K562 (cell line): ENCODE results near the gene ESR2. TPM values are rescaled to one million over a fixed set of nuclear protein-coding genes. Genes with fewer than 3 reads are reported as not detected.

Source experiments
- ATAC-seq: fragments of 200-7000 bp; cut with Tn5 transposase; 3 replicates; pipeline ENCODE4 v1.9.1; 2020; ENCODE audit warnings: moderate library complexity
- BruUV-seq: library from RNA; stranded (reverse); fragments of 400-500 nt; replicated peaks from 2 replicates; lab custom pipeline; 2021; lab: Mats Ljungman, UMichigan
- CTCF ChIA-PET: fragments of 300-600 bp; formaldehyde crosslinking; extraction: SDS; loops from one replicate; lab custom pipeline; 2021; ENCODE audit warnings: low intra/inter-chr PET ratio; lab: Yijun Ruan, JAX
- POLR2A ChIA-PET: fragments of 300-600, 350-650 bp; sonication (Branson Sonifier 250); formaldehyde crosslinking; extraction: SDS; loops from one replicate; lab custom pipeline; 2021; ENCODE audit warnings: antibody characterized with exemption, inconsistent platforms; lab: Yijun Ruan, JAX
- DNase-seq, 4 experiments: peaks; one replicate each; pipeline versions ENCODE4 v3.0.0 to v3.0.0-alpha.2; 2011 to 2018; ENCODE audit warnings: low spot score in 3 of 4, mixed read lengths in 3 of 4; ENCODE audit errors: extremely low read depth in 1 of 4
- FAIRE-seq: peaks from 2 replicates; lab custom pipeline; 2011; peaks lifted over from hg19 to GRCh38; lab: Jason Lieb, UNC
- H2AFZ ChIP-seq: 2 replicates; pipeline ENCODE4 v1.6.0; 2011; ENCODE audit warnings: low read depth, low read length, control low read depth, inconsistent platforms
- H3K27ac ChIP-seq: fragments of 200-600 bp; 3 replicates; pipeline ENCODE4 v1.8.0; 2011; ENCODE audit warnings: low read depth, mild to moderate bottlenecking, control low read depth, inconsistent platforms, low read length, moderate library complexity, mixed read lengths; ENCODE audit errors: extremely low read depth
- H3K27me3 ChIP-seq, 2 experiments: fragments of 300-600 bp in 1 of 2; 2 replicates in 1 of 2; 3 replicates in 1 of 2; pipeline versions ENCODE4 v1.6.0 to v1.8.0; 2011; ENCODE audit warnings: inconsistent platforms in 2 of 2, low read length in 2 of 2, mild to moderate bottlenecking in 1 of 2, mixed read lengths in 1 of 2, moderate library complexity in 1 of 2; ENCODE audit not compliant: control insufficient read depth in 2 of 2, insufficient read depth in 2 of 2
- H3K36me3 ChIP-seq: fragments of 300-600 bp; 3 replicates; pipeline ENCODE4 v1.8.0; 2011; ENCODE audit warnings: mild to moderate bottlenecking, low read length, inconsistent platforms; ENCODE audit not compliant: control insufficient read depth, insufficient read depth
- H3K4me1 ChIP-seq, 2 experiments: fragments of 200-600 bp in 1 of 2; replicated peaks in 1 of 2; 2 replicates in 1 of 2; 3 replicates in 1 of 2; pipeline versions ENCODE4 v1.5.1 to v1.8.0; 2011; ENCODE audit warnings: inconsistent platforms in 2 of 2, low read length in 2 of 2, mild to moderate bottlenecking in 1 of 2, mixed read lengths in 1 of 2, moderate library complexity in 1 of 2; ENCODE audit not compliant: control insufficient read depth in 2 of 2, insufficient read depth in 2 of 2
- H3K4me2 ChIP-seq: 2 replicates; pipeline ENCODE4 v1.6.1; 2011; ENCODE audit warnings: low read length, control low read depth, inconsistent platforms, mixed read lengths; ENCODE audit not compliant: insufficient read depth
- H3K4me3 ChIP-seq: fragments of 200-600 bp; sonication (generic), shearing (Covaris generic); 2 replicates; pipeline ENCODE4 v1.5.1; 2016; ENCODE audit warnings: control low read depth, inconsistent platforms
- H3K79me2 ChIP-seq: fragments of 200-600 bp; 3 replicates; pipeline ENCODE4 v1.8.0; 2011; ENCODE audit warnings: low read length, inconsistent platforms; ENCODE audit not compliant: control insufficient read depth, insufficient read depth
- H3K9ac ChIP-seq, 2 experiments: 2 replicates each; pipeline versions ENCODE4 v1.6.0 to v1.6.1; 2011; ENCODE audit warnings: low read depth in 2 of 2, low read length in 2 of 2, control low read depth in 1 of 2, inconsistent platforms in 1 of 2, mild to moderate bottlenecking in 1 of 2, mixed read lengths in 1 of 2; ENCODE audit not compliant: insufficient read depth in 1 of 2
- H3K9me1 ChIP-seq: one replicate; pipeline ENCODE4 v1.6.0; 2011; ENCODE audit warnings: inconsistent platforms, mild to moderate bottlenecking, low read length, moderate library complexity; ENCODE audit not compliant: control insufficient read depth, insufficient read depth
- H3K9me3 ChIP-seq: replicated peaks from 2 replicates; pipeline ENCODE4 v1.5.1; 2011; ENCODE audit warnings: low read depth, low read length, inconsistent platforms; ENCODE audit not compliant: control insufficient read depth, insufficient read depth
- H4K20me1 ChIP-seq: replicated peaks from 2 replicates; pipeline ENCODE4 v1.6.1; 2011; ENCODE audit warnings: low read length, inconsistent platforms, mixed read lengths; ENCODE audit not compliant: control insufficient read depth, insufficient read depth
- SRSF7 ChIP-seq: fragments of 200-400 bp; formaldehyde crosslinking; optimal IDR thresholded peaks from 2 replicates; pipeline ENCODE3; 2017; ENCODE audit warnings: mild to moderate bottlenecking, low read depth, low read length
- TRIM28 ChIP-seq: fragments of 450-650 bp; IDR thresholded peaks from 2 replicates; pipeline ENCODE4 v1.6.1; 2017
- WGBS: fragments of 100-300 bp; shearing (Covaris generic); methylation state at CpG from one replicate; pipeline ENCODE4 v1.1.6; 2016; ENCODE audit warnings: low coverage, mixed read lengths; ENCODE audit not compliant: insufficient coverage; ENCODE audit errors: missing lambda C conversion rate; 5-methylcytosine and 5-hydroxymethylcytosine counted together
- in situ Hi-C: fragments of 300-500 bp; cut with MboI; formaldehyde crosslinking; loops from 4 replicates; pipeline ENCODE4 v1.15.0; 2018; ENCODE audit warnings: inconsistent platforms, mixed read lengths
- intact Hi-C: fragments of 100-400 bp; cut with micrococcal nuclease; formaldehyde crosslinking; loops from 2 replicates; pipeline ENCODE4 v1.14.2; 2022
- microRNA counts: library from miRNA; unstranded; fragments of <30 nt; microRNA quantifications from one replicate; lab custom pipeline; 2016
- microRNA-seq: library from miRNA; unstranded; fragments of <30 nt; microRNA quantifications from one replicate; pipeline ENCODE4, GENCODE V29; 2018; ENCODE audit warnings: borderline microRNAs expressed
- polyA plus RNA-seq, 8 experiments: library from polyadenylated mRNA; depleted of rRNA in 4 of 8; stranded (reverse) in 5 of 8; unstranded in 3 of 8; fragments of >200 nt; fragmentation: Nextera tagmentation in 2 of 8; fragmentation: Illumina TruSeq in 1 of 8; extraction: Ambion mirVana in 2 of 8; extraction: Trizol in 1 of 8; gene quantifications; 2 replicates each; pipeline versions ENCODE4 v1.2.1 to v1.2.3, GENCODE V29; 2011 to 2014; ENCODE audit warnings: inconsistent platforms in 1 of 8, missing spikeins in 1 of 8
- small RNA-seq: library from RNA; depleted of rRNA; stranded (forward); fragments of <200 nt; gene quantifications from one replicate; pipeline ENCODE3, GENCODE V24; 2014
- total RNA-seq, 7 experiments: library from RNA; depleted of rRNA in 6 of 7; stranded (reverse); fragments of >200 nt in 6 of 7; fragmentation: Illumina TruSeq in 2 of 7; extraction: Trizol in 2 of 7; gene quantifications; 2 replicates each; pipeline versions ENCODE4 v1.2.1 to v1.2.3, GENCODE V29; 2011 to 2021; ENCODE audit warnings: low replicate concordance in 1 of 7
- TF ChIP-seq, protein P1 (sequence below): fragments of 200-800 bp; sonication (Bioruptor generic); IDR thresholded peaks from 2 replicates; pipeline ENCODE4 v1.6.1; 2017; ENCODE audit warnings: missing genetic modification characterization, missing compliant biosample characterization

ESR2 gene
- total and polyA plus RNA-seq, 9 of the 15 experiments (the other 6 are each of a cell fraction or from before 2014, with no cell fraction given): 0.07 to 3.8 (median 2.0) TPM

DNA sequence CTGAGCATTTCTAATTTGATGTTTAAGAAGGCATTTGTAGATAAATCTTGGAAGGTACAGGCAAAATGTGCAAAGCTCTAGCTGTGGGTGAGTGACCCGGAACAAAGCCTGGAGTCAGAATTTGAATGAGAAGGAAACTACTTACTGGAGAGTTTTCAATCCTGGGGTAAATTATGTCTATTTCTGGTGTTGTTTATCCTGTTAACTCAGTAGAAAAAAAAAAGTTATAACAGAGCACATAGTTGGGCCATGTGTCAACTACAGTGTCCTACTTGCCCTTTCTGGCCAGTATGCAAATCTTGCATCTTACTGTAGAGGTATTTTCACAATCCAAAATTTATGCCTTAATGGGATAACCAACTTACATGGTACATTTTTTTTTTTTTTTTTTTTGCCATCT, 259.0 kb downstream of the ESR2 start:
- ChIA-PET POLR2A (no interaction called here), CTCF (no interaction called here)
- no peak for ATAC-seq
- intact Hi-C loops: no loop called here
- DNase-seq: no peak
- TF ChIP-seq SRSF7 (no peak), TRIM28 (no peak)
- TF ChIP-seq, protein P1, sequence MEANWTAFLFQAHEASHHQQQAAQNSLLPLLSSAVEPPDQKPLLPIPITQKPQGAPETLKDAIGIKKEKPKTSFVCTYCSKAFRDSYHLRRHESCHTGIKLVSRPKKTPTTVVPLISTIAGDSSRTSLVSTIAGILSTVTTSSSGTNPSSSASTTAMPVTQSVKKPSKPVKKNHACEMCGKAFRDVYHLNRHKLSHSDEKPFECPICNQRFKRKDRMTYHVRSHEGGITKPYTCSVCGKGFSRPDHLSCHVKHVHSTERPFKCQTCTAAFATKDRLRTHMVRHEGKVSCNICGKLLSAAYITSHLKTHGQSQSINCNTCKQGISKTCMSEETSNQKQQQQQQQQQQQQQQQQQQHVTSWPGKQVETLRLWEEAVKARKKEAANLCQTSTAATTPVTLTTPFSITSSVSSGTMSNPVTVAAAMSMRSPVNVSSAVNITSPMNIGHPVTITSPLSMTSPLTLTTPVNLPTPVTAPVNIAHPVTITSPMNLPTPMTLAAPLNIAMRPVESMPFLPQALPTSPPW: no peak
- H3K4me1 ChIP-seq: no peaks in the 10 kb centered on the region
- no peaks in the 10 kb centered on the region for H3K79me2 ChIP-seq
- H3K9me1 ChIP-seq: no peaks in the 10 kb centered on the region
- no peak overlapping the region for H2AFZ ChIP-seq
- FAIRE-seq: no peak
- no peak overlapping the region for H3K4me2 ChIP-seq
- H3K27me3 ChIP-seq: 0 out of 5 replicates have a peak, but pooled peaks cover 0 to 2% of the 10 kb centered on the region in 2 experiments
- WGBS: 0% methylated on average over 1 of the region's 1 CpG
- no peaks in the 10 kb centered on the region for H4K20me1 ChIP-seq
- H3K9me3 ChIP-seq: no peaks in the 10 kb centered on the region
- no peak overlapping the region for H3K4me3 ChIP-seq
- in situ Hi-C loops: no loop called here
- H3K9ac ChIP-seq: no peak overlapping the region
- H3K27ac ChIP-seq: no peak overlapping the region
- no TSS peak for BruUV-seq
- H3K36me3 ChIP-seq: no peaks in the 10 kb centered on the region

MicroRNAs within 50 kb of the gene (microRNA counts, 767-probe panel; counts per million panel counts)
- microRNA hsa-miR-548h-5p (lab: Ali Mortazavi, UCI): not detected

Small RNAs within 50 kb of the gene (microRNA-seq; reads per million reads assigned to microRNA genes)
- gene MIR548H1: not detected

Small RNAs within 50 kb of the gene (small RNA-seq; reads per million reads assigned to genes)
- gene MIR548H1: not detected

Other genes starting within 250 kb of the ESR2 start
- 93.9 and 117 TPM in 2 replicates for gene MTHFD1, start 94.0 kb upstream of the ESR2 start, total RNA-seq (2014; rRNA removed)
- gene MTHFD1, start 94.0 kb upstream of the ESR2 start, total RNA-seq (2014; rRNA removed; fragmentation: Illumina TruSeq; extraction: Trizol): 81.4 and 85.0 TPM in 2 replicates
- gene MTHFD1, start 94.0 kb upstream of the ESR2 start, total RNA-seq (2015; rRNA removed; fragmentation: Illumina TruSeq; extraction: Trizol): 79.2 and 82.3 TPM in 2 replicates
- 158 and 161 TPM in 2 replicates for gene MTHFD1, start 94.0 kb upstream of the ESR2 start, total RNA-seq (2021)
- 58.4 and 66.7 TPM in 2 replicates for gene MTHFD1, start 94.0 kb upstream of the ESR2 start, polyA plus RNA-seq (2011; rRNA removed)
- 130 and 153 TPM in 2 replicates for gene MTHFD1, start 94.0 kb upstream of the ESR2 start, polyA plus RNA-seq (2014; fragmentation: Illumina TruSeq; extraction: Trizol)
- 100 to 1,000 TPM in 1 of 2 experiments, 10 to 100 TPM in 1; 90.9 to 147 TPM for gene MTHFD1, start 94.0 kb upstream of the ESR2 start, polyA plus RNA-seq (2014; fragmentation: Nextera tagmentation; extraction: Ambion mirVana)
- 84.6 and 98.8 TPM in 2 replicates for gene MTHFD1, start 94.0 kb upstream of the ESR2 start, polyA plus RNA-seq (2014; rRNA removed)
- 0.41 and 0.50 TPM in 2 replicates for gene AKAP5, start 171.1 kb upstream of the ESR2 start, total RNA-seq (2014; rRNA removed)
- gene AKAP5, start 171.1 kb upstream of the ESR2 start, total RNA-seq (2014; rRNA removed; fragmentation: Illumina TruSeq; extraction: Trizol): 0.61 and 0.76 TPM in 2 replicates
- 0.75 and 0.94 TPM in 2 replicates for gene AKAP5, start 171.1 kb upstream of the ESR2 start, total RNA-seq (2015; rRNA removed; fragmentation: Illumina TruSeq; extraction: Trizol)
- 0.35 and 0.40 TPM in 2 replicates for gene AKAP5, start 171.1 kb upstream of the ESR2 start, total RNA-seq (2021)
- 0.12 and 0.24 TPM in 2 replicates for gene AKAP5, start 171.1 kb upstream of the ESR2 start, polyA plus RNA-seq (2011; rRNA removed)
- gene AKAP5, start 171.1 kb upstream of the ESR2 start, polyA plus RNA-seq (2014; fragmentation: Illumina TruSeq; extraction: Trizol): 0.32 and 0.34 TPM in 2 replicates
- gene AKAP5, start 171.1 kb upstream of the ESR2 start, polyA plus RNA-seq (2014; fragmentation: Nextera tagmentation; extraction: Ambion mirVana): under 1 TPM; 0.06 to 0.07 TPM
- 0.11 and 0.40 TPM in 2 replicates for gene AKAP5, start 171.1 kb upstream of the ESR2 start, polyA plus RNA-seq (2014; rRNA removed)
- 1.3 TPM in 2 replicates for gene ZBTB25, start 209.5 kb upstream of the ESR2 start, total RNA-seq (2014; rRNA removed)
- gene ZBTB25, start 209.5 kb upstream of the ESR2 start, total RNA-seq (2014; rRNA removed; fragmentation: Illumina TruSeq; extraction: Trizol): 2.5 and 3.3 TPM in 2 replicates
- gene ZBTB25, start 209.5 kb upstream of the ESR2 start, total RNA-seq (2015; rRNA removed; fragmentation: Illumina TruSeq; extraction: Trizol): 2.6 and 2.8 TPM in 2 replicates
- gene ZBTB25, start 209.5 kb upstream of the ESR2 start, total RNA-seq (2021): 2.5 and 2.6 TPM in 2 replicates
- gene ZBTB25, start 209.5 kb upstream of the ESR2 start, polyA plus RNA-seq (2011; rRNA removed): 3.9 and 5.6 TPM in 2 replicates
- gene ZBTB25, start 209.5 kb upstream of the ESR2 start, polyA plus RNA-seq (2014; fragmentation: Illumina TruSeq; extraction: Trizol): 1.7 and 2.3 TPM in 2 replicates
- gene ZBTB25, start 209.5 kb upstream of the ESR2 start, polyA plus RNA-seq (2014; fragmentation: Nextera tagmentation; extraction: Ambion mirVana): under 1 TPM; 0.61 to 0.92 TPM
- 0.99 and 2.1 TPM in 2 replicates for gene ZBTB25, start 209.5 kb upstream of the ESR2 start, polyA plus RNA-seq (2014; rRNA removed)
- 4.9 and 5.3 TPM in 2 replicates for gene ZBTB1, start 210.4 kb upstream of the ESR2 start, total RNA-seq (2014; rRNA removed)
- 9.9 and 10.1 TPM in 2 replicates for gene ZBTB1, start 210.4 kb upstream of the ESR2 start, total RNA-seq (2014; rRNA removed; fragmentation: Illumina TruSeq; extraction: Trizol)
- gene ZBTB1, start 210.4 kb upstream of the ESR2 start, total RNA-seq (2015; rRNA removed; fragmentation: Illumina TruSeq; extraction: Trizol): 11.6 and 12.2 TPM in 2 replicates
- 8.1 and 9.4 TPM in 2 replicates for gene ZBTB1, start 210.4 kb upstream of the ESR2 start, total RNA-seq (2021)
- 16.5 and 17.7 TPM in 2 replicates for gene ZBTB1, start 210.4 kb upstream of the ESR2 start, polyA plus RNA-seq (2011; rRNA removed)
- 7.2 and 8.1 TPM in 2 replicates for gene ZBTB1, start 210.4 kb upstream of the ESR2 start, polyA plus RNA-seq (2014; fragmentation: Illumina TruSeq; extraction: Trizol)
- gene ZBTB1, start 210.4 kb upstream of the ESR2 start, polyA plus RNA-seq (2014; fragmentation: Nextera tagmentation; extraction: Ambion mirVana): 1 to 10 TPM; 2.3 to 2.7 TPM
- gene ZBTB1, start 210.4 kb upstream of the ESR2 start, polyA plus RNA-seq (2014; rRNA removed): 9.0 and 10.3 TPM in 2 replicates
- gene HSPA2, start 246.4 kb upstream of the ESR2 start, total RNA-seq (2014; rRNA removed): not detected in 2 replicates
- gene HSPA2, start 246.4 kb upstream of the ESR2 start, total RNA-seq (2014; rRNA removed; fragmentation: Illumina TruSeq; extraction: Trizol): not detected in 2 replicates
- not detected in 2 replicates for gene HSPA2, start 246.4 kb upstream of the ESR2 start, total RNA-seq (2015; rRNA removed; fragmentation: Illumina TruSeq; extraction: Trizol)
- gene HSPA2, start 246.4 kb upstream of the ESR2 start, total RNA-seq (2021): 0.16 TPM in 1 of 2 replicates, not detected in the other
- gene HSPA2, start 246.4 kb upstream of the ESR2 start, polyA plus RNA-seq (2011; rRNA removed): not detected in 2 replicates
- not detected in 2 replicates for gene HSPA2, start 246.4 kb upstream of the ESR2 start, polyA plus RNA-seq (2014; fragmentation: Illumina TruSeq; extraction: Trizol)
- not detected for gene HSPA2, start 246.4 kb upstream of the ESR2 start, polyA plus RNA-seq (2014; fragmentation: Nextera tagmentation; extraction: Ambion mirVana)
- not detected in 2 replicates for gene HSPA2, start 246.4 kb upstream of the ESR2 start, polyA plus RNA-seq (2014; rRNA removed)